ENCODE measurements around the gene FHAD1. TPM values are rescaled to one million over a fixed set of nuclear protein-coding genes. Genes with fewer than 3 reads are reported as not detected.

FHAD1 gene
- polyA plus RNA-seq, 3 donors = 0.67 to 0.69 TPM; not detected in 1

DNA sequence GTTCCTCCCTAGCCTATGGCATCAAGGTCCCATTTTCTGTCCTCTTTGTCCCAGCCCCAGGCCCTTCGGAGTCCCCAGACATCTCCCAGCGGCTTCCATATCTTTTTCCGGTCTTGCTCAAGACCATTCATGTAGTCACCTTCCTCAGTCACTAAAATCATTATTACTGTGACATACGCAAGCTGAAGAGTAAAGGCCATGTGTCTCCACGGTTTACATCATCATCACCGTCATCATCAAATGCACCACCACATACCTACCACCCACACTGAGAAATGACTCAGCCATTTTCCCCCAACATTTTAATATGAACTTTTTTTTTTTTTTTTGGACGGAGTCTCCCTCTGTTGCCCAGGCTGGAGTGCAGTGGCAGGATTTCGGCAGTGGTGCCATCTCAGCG is 43.4 kb downstream of the FHAD1 start:
- intact Hi-C loops (cut with micrococcal nuclease) = no loop called here
- Histone ChIP-seq H3K4me1 (ENCODE audit: control insufficient read depth in 1 of 2, insufficient read depth in 2 of 2, low read length in 2 of 2) (no peaks in the 10 kb centered on the region), H3K9ac (ENCODE audit: insufficient read depth, low read length, poor library complexity, severe bottlenecking) (no peak overlapping the region), H2AFZ (ENCODE audit: insufficient read depth, low read depth, low read length, poor library complexity, severe bottlenecking) (no peak overlapping the region), H3K4me2 (replicated peaks; ENCODE audit: extremely low read depth, low read length, poor library complexity, severe bottlenecking) (no peak overlapping the region), H3K36me3 (replicated peaks in 1 of 2; ENCODE audit: control insufficient read depth in 1 of 2, insufficient read depth in 2 of 2, low read length in 2 of 2) (no peaks in the 10 kb centered on the region), H3K79me2 (ENCODE audit: insufficient read depth, low read length) (no peaks in the 10 kb centered on the region), H3K27me3 (ENCODE audit: control insufficient read depth in 2 of 2, insufficient read depth in 2 of 2, low read length in 2 of 2) (no peaks in the 10 kb centered on the region), H3K4me3 (replicated peaks in 1 of 3; ENCODE audit: low read depth in 2 of 3, low read length in 3 of 3) (no peak overlapping the region), H4K20me1 (ENCODE audit: insufficient read depth, low read length) (no peaks in the 10 kb centered on the region), H3K9me3 (replicated peaks in 1 of 2; ENCODE audit: control insufficient read depth in 1 of 2, insufficient read depth in 1 of 2, low read length in 2 of 2) (peaks cover 8 to 19% of the 10 kb centered on the region in 2 donors), H3K27ac (ENCODE audit: low read depth in 1 of 2, low read length in 2 of 2) (no peak overlapping the region)
- no peaks in the 10 kb centered on the region for H3K36me3 Mint-ChIP-seq
- peaks cover 11 to 25% (median 15%) of the 10 kb centered on the region in 7 donors for H3K9me3 Mint-ChIP-seq
- DNase-seq = peak in 1 of 3 donors; percentile 46
- TF ChIP-seq, protein P1, sequence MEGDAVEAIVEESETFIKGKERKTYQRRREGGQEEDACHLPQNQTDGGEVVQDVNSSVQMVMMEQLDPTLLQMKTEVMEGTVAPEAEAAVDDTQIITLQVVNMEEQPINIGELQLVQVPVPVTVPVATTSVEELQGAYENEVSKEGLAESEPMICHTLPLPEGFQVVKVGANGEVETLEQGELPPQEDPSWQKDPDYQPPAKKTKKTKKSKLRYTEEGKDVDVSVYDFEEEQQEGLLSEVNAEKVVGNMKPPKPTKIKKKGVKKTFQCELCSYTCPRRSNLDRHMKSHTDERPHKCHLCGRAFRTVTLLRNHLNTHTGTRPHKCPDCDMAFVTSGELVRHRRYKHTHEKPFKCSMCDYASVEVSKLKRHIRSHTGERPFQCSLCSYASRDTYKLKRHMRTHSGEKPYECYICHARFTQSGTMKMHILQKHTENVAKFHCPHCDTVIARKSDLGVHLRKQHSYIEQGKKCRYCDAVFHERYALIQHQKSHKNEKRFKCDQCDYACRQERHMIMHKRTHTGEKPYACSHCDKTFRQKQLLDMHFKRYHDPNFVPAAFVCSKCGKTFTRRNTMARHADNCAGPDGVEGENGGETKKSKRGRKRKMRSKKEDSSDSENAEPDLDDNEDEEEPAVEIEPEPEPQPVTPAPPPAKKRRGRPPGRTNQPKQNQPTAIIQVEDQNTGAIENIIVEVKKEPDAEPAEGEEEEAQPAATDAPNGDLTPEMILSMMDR (IDR thresholded peaks at IDR 0.05) = no peak
- no peaks in the 10 kb centered on the region for H3K4me1 Mint-ChIP-seq
- H3K4me3 Mint-ChIP-seq = no peak overlapping the region
- no peak overlapping the region for H3K27ac Mint-ChIP-seq
- WGBS (ENCODE audit: insufficient coverage) = 92% methylated on average over 6 of the region's 9 CpGs
- H3K27me3 Mint-ChIP-seq (ENCODE audit: low read depth in 3 of 3) = peaks cover 0 to 3% (median 2%) of the 10 kb centered on the region in 3 donors

DNA sequence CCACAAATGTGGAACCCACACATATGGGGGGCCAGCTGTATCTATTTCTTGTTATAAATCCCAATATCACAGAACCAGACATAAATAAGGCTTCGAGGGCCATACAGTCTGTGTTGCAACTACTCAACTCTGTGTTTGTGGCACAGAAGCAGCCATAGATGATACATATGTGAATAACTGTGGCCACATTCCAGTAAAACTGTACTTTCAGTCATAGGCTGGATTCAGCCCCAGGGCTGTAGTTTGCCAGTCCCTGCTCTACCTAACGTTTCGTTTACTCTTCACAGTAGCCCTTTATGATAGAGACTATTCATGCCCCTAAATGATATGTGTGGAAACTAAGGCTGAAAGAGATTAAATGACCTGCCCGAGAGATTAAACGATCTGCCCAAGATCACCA is 48.7 kb downstream of the FHAD1 start:
- no peak for DNase-seq
- Mint-ChIP-seq H3K36me3 (no peaks in the 10 kb centered on the region), H3K4me3 (no peak overlapping the region), H3K9me3 (peaks cover 0 to 7% (median 4%) of the 10 kb centered on the region in 7 donors), H3K27ac (no peak overlapping the region), H3K27me3 (ENCODE audit: low read depth in 3 of 3) (peaks cover 0 to 6% (median 2%) of the 10 kb centered on the region in 3 donors), H3K4me1 (peaks cover 15% of the 10 kb centered on the region)
- H3K79me2 ChIP-seq (ENCODE audit: insufficient read depth, low read length) = no peaks in the 10 kb centered on the region
- no peak overlapping the region for H3K4me2 ChIP-seq (replicated peaks; ENCODE audit: extremely low read depth, low read length, poor library complexity, severe bottlenecking)
- H3K36me3 ChIP-seq (replicated peaks in 1 of 2; ENCODE audit: control insufficient read depth in 1 of 2, insufficient read depth in 2 of 2, low read length in 2 of 2) = no peaks in the 10 kb centered on the region
- intact Hi-C loops (cut with micrococcal nuclease) = no loop called here
- no peak overlapping the region for H2AFZ ChIP-seq (ENCODE audit: insufficient read depth, low read depth, low read length, poor library complexity, severe bottlenecking)
- peaks cover 10 to 13% of the 10 kb centered on the region in 2 donors for H3K4me1 ChIP-seq (ENCODE audit: control insufficient read depth in 1 of 2, insufficient read depth in 2 of 2, low read length in 2 of 2)
- H3K9me3 ChIP-seq (replicated peaks in 1 of 2; ENCODE audit: control insufficient read depth in 1 of 2, insufficient read depth in 1 of 2, low read length in 2 of 2) = peaks cover 0 to 5% of the 10 kb centered on the region in 2 donors
- H3K4me3 ChIP-seq (replicated peaks in 1 of 3; ENCODE audit: low read depth in 2 of 3, low read length in 3 of 3) = no peak overlapping the region
- WGBS (ENCODE audit: insufficient coverage) = 100% methylated on average over 1 of the region's 5 CpGs
- H3K27ac ChIP-seq (ENCODE audit: low read depth in 1 of 2, low read length in 2 of 2) = no peak overlapping the region
- no peaks in the 10 kb centered on the region for H3K27me3 ChIP-seq (ENCODE audit: control insufficient read depth in 2 of 2, insufficient read depth in 2 of 2, low read length in 2 of 2)
- H3K9ac ChIP-seq (ENCODE audit: insufficient read depth, low read length, poor library complexity, severe bottlenecking) = no peak overlapping the region
- TF ChIP-seq, protein P1 (IDR thresholded peaks at IDR 0.05) = no peak
- H4K20me1 ChIP-seq (ENCODE audit: insufficient read depth, low read length) = no peaks in the 10 kb centered on the region
